Kidney (tissue), 14 donors: ENCODE data around the gene ACTL7A. TPM values are rescaled to one million over a fixed set of nuclear protein-coding genes. Genes with fewer than 3 reads are reported as not detected.

Source experiments
- DNase-seq, 5 donors: peaks; one replicate each; pipeline ENCODE4 v3.0.0-alpha.2; 2013 to 2020
- FAIRE-seq: peaks from 2 replicates; lab custom pipeline; 2012; peaks lifted over from hg19 to GRCh38; lab: Jason Lieb, UNC
- H3K27ac ChIP-seq, 2 donors: one replicate each; pipeline ENCODE4 v1.7.0; 2013; ENCODE audit warnings: low read depth in 2 of 2, low read length in 2 of 2, inconsistent platforms in 1 of 2
- H3K27me3 ChIP-seq: one replicate; pipeline ENCODE4 v1.7.1; 2013; ENCODE audit warnings: low read length, inconsistent platforms; ENCODE audit not compliant: control insufficient read depth, insufficient read depth
- H3K36me3 ChIP-seq, 3 donors: one replicate each; pipeline versions ENCODE4 v1.7.0 to v1.7.1; 2013; ENCODE audit warnings: low read length in 3 of 3, control low read depth in 1 of 3, inconsistent platforms in 1 of 3; ENCODE audit not compliant: insufficient read depth in 3 of 3, control insufficient read depth in 2 of 3
- H3K4me1 ChIP-seq, 3 donors: one replicate each; pipeline versions ENCODE4 v1.7.0 to v1.7.1; 2013; ENCODE audit warnings: low read length in 3 of 3, inconsistent platforms in 1 of 3, low read depth in 1 of 3; ENCODE audit not compliant: control insufficient read depth in 2 of 3, insufficient read depth in 2 of 3
- H3K4me3 ChIP-seq, 3 donors: one replicate each; pipeline versions ENCODE4 v1.7.0 to v1.8.1; 2013; ENCODE audit warnings: low read length in 3 of 3, control low read depth in 1 of 3, inconsistent platforms in 1 of 3
- H3K9ac ChIP-seq, 3 donors: one replicate each; pipeline versions ENCODE4 v1.7.0 to v1.7.1; 2013; ENCODE audit warnings: low read length in 3 of 3, control low read depth in 1 of 3, inconsistent platforms in 1 of 3
- H3K9me3 ChIP-seq, 3 donors: one replicate each; pipeline versions ENCODE4 v1.7.0 to v1.7.1; 2013; ENCODE audit warnings: low read length in 3 of 3, control low read depth in 1 of 3, inconsistent platforms in 1 of 3; ENCODE audit not compliant: control insufficient read depth in 2 of 3, insufficient read depth in 1 of 3
- CTCF ChIP-seq: IDR thresholded peaks from 3 replicates; pipeline ENCODE4 v1.5.1; 2012; ENCODE audit warnings: mild to moderate bottlenecking, moderate library complexity, borderline replicate concordance; ENCODE audit not compliant: insufficient read depth; ENCODE audit errors: extremely low read depth
- intact Hi-C: fragments of 100-400 bp; cut with DNase I; formaldehyde crosslinking; loops from one replicate; pipeline ENCODE4 v1.11.1; 2022
- polyA plus RNA-seq: library from polyadenylated mRNA; stranded (reverse); fragments of 350-450 nt; fragmentation: Illumina TruSeq; extraction: RNeasy Lipid Tissue Mini Kit (QIAGEN cat#74804); gene quantifications from one replicate; pipeline ENCODE4 v1.2.3, GENCODE V29; 2014; ENCODE audit warnings: low read depth, low replicate concordance; ENCODE audit not compliant: insufficient read depth
- total RNA-seq: library from RNA; stranded (reverse); fragmentation: NEBNext Ultra II Directional; extraction: Animal tissue kit (Norgen Biotek cat#: 25700); gene quantifications from one replicate; pipeline ENCODE4 v1.2.1, GENCODE V29; 2021
- donor health status: control.
- donor health status: control.
- donor health status: control.
- donor health status: control.
- donor health status: control.
- donor health status: DM: yes; HTN: yes; CAD: no.
- donor health status: Normal renal cell carcinoma (clear cell type).

Gene ACTL7A
- total and polyA plus RNA-seq, 2 donors from 2014 or later = not detected

GRCh38 chr9:108850293-108850897 lies 11.7 kb upstream of the ACTL7A start:
- Histone ChIP-seq H3K27me3 (no peaks in the 10 kb centered on the region), H3K4me3 (no peak overlapping the region), H3K36me3 (no peaks in the 10 kb centered on the region), H3K4me1 (no peaks in the 10 kb centered on the region), H3K9me3 (no peaks in the 10 kb centered on the region), H3K27ac (no peak overlapping the region), H3K9ac (no peak overlapping the region)
- FAIRE-seq = no peak
- peak in 2 of 5 donors; percentile 12 to 38 for DNase-seq
- no peak for TF ChIP-seq CTCF
- intact Hi-C loops = no loop called here

- Histone ChIP-seq H3K36me3 (no peaks in the 10 kb centered on the region), H3K9me3 (no peaks in the 10 kb centered on the region), H3K27ac (no peak overlapping the region), H3K9ac (no peak overlapping the region), H3K4me3 (no peak overlapping the region), H3K27me3 (no peaks in the 10 kb centered on the region), H3K4me1 (no peaks in the 10 kb centered on the region)
- DNase-seq (no peak), FAIRE-seq (no peak)
- intact Hi-C loops = no loop called here
- TF ChIP-seq CTCF = no peak
Measured at GRCh38 chr9:108851138-108851537, 10.9 kb upstream of the ACTL7A start.

- Histone ChIP-seq H3K4me1 (no peaks in the 10 kb centered on the region), H3K27me3 (no peaks in the 10 kb centered on the region), H3K9me3 (no peaks in the 10 kb centered on the region), H3K36me3 (no peaks in the 10 kb centered on the region), H3K9ac (no peak overlapping the region), H3K4me3 (no peak overlapping the region), H3K27ac (no peak overlapping the region)
- TF ChIP-seq CTCF = no peak
- FAIRE-seq (no peak), DNase-seq (peak in 3 of 5 donors; percentile 15 to 56 (median 51))
- intact Hi-C loops = no loop called here
Measured at GRCh38 chr9:108852079-108852478, 10.0 kb upstream of the ACTL7A start.

GRCh38 chr9:108854094-108854493 lies 8.0 kb upstream of the ACTL7A start:
- Histone ChIP-seq H3K36me3 (no peaks in the 10 kb centered on the region), H3K27me3 (no peaks in the 10 kb centered on the region), H3K4me3 (no peak overlapping the region), H3K9me3 (no peaks in the 10 kb centered on the region), H3K4me1 (no peaks in the 10 kb centered on the region), H3K9ac (no peak overlapping the region), H3K27ac (no peak overlapping the region)
- TF ChIP-seq CTCF = no peak
- DNase-seq (no peak), FAIRE-seq (no peak)
- intact Hi-C loops = no loop called here
